ENCODE results near the gene NEURL4.
"Not testable (repeated sequence)": the region's sequence is repeated elsewhere in the genome, so short reads cannot be mapped to it uniquely, and the experiment has no call there.

Gene NEURL4

DNA sequence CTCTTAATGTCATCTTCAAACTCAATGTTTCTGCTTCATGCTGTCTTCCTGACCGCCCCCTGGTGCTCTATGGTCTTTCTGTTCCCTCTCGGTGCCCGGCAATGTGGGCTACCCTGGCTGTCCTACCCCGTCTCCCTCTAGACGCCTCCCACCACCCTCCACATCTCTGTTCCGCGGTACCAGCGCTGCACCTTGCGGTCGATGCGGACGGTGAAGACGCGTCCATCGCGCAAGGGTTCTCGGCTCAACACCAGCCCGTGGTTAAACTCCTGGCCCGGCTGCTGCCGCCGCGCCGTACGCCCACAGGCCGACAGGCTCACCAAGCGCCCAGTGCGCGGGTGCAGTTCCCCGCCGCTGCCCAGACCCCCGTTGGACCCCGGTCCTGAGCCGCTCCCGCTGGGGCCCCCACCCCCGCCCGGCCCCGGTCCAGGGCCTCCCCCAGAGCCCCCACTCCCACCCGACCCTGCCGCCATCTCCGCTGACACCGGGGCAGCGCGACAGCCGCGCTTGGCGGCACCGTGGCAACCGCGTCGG is at the start of gene NEURL4:
Gene NEURL4 (minus strand): TSS at position 496 of the 534 bp plus-strand sequence. CDS start 23 bp downstream, at position 473.
- peak in 4 of 6 experiments; percentile 46 to 71 (median 54) for DNase-seq

DNA sequence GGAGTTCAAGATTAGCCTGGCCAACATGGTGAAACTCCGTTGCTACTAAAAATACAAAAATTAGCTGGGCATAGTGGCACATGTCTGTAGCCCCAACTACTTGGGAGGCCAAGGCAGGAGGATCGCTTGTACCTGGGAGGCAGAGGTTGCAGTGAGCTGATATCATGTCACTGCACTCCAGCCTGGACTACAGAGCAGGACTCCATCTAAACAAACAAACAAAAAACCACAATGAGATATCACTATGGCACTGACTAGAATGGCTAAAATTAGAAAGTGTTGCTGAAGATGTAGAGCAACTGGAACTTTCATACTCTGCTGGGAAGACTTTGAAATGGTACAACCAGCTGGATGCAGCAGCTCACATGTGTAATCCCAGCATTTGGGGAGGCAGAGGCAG is 45.2 kb upstream of the NEURL4 start:
- DNase-seq, result no peak

DNA sequence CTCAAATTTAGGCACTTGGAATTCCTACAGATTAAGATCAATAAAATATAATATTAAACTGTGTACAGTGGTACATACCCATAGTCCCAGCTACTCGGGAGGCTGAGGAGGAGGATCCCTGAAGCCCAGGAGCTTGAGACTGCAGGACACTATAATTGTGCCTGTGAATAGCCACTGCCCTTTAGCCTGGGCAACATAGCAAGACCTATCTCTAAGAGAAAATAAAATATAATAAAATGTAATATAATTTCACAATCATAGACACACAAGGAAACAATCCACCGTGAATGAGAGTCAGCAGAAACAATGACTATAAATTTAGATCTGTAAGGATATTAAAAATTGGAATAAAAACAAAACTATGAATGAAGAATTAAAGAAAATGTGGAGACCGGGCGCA is 41.7 kb upstream of the NEURL4 start:
- no peak for DNase-seq

- DNase-seq, result no peak
These were observed 40.7 kb upstream of the NEURL4 start for GRCh38 chr17:7369825-7370224.

DNA sequence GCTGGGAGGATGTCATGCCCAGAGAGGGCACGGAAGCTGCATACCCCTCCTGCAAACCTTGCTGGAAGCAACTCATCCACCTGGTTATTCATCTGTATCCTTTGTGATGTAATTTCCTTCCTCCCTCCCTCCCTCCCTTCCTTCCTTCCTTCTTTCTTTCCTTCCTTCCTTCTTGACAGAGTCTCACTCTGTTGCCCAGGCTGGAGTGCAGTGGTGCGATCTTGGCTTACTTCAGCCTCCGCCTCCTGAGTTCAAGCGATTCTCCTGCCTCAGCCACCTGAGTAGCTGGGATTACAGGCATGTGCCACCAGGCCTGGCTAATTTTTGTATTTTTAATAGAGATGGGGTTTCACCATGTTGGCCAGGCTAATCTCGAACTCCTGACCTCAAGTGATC is 39.5 kb upstream of the NEURL4 start:
- not testable (repeated sequence) for DNase-seq

- DNase-seq, result no peak
These were observed 38.9 kb upstream of the NEURL4 start for GRCh38 chr17:7367918-7368598.

DNA sequence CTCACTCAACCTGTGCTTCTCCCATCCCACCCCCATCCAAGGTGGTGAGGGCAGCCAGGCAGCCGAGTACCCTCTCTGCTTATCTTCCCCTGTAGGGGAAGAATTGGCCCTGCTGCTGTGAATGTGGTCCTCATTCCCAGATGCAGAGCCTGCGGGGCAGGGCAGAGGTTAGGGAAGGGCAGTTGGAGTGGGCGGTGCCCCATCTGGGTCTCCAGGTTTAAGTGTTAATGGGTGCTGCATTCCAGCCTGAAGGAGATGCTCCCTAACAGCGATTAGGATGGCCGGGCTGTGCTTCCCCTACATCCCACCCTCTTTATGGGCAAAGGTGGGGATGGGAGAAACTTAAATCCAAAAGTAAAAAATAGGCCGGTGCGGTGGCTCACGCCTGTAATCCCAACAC is 37.9 kb upstream of the NEURL4 start:
- DNase-seq, result no peak

DNA sequence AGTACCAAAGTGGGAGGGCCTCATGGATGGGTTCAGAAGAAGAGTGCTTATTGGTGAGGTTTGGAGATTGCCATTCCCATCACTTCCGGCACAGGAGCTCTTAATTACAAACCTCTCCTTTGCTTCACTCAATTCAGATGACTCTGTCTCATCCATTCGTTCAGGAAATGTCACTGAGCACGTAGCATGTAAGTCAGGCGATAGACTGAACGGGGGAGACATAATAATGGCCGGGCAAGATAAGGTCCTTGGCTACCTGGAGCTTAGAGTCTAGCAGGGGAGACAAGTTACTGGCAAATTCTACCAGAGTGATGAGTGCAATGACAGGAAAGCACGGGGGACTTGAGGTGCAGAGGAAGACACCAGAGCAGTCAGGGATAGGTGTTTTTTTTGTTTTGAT is 36.8 kb upstream of the NEURL4 start:
- DNase-seq, result not testable (repeated sequence)

GRCh38 chr17:7363311-7363710 is 34.2 kb upstream of the NEURL4 start:
- DNase-seq, result no peak

DNA sequence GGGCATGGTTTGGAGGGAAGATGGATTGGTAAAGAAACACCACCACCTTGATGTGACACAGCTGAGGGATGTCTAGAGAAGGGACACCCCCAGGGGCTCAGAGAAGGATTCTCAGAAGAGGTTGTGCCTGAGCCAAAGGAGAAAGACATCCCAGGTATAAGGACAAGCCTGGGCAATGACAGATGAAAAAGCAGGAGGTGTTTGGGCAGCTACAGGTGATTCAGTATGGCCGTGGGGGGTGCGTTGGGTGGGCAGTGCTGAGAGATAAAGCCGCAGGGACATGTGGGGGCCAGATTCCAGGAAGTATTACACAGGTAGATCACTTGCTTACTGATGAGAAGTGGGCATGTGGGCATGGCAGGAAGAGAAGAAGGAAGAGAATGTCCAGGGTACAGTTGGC is 32.8 kb upstream of the NEURL4 start:
- DNase-seq, result no peak

GRCh38 chr17:7357381-7357780 is 28.2 kb upstream of the NEURL4 start:
- DNase-seq, result no peak

DNA sequence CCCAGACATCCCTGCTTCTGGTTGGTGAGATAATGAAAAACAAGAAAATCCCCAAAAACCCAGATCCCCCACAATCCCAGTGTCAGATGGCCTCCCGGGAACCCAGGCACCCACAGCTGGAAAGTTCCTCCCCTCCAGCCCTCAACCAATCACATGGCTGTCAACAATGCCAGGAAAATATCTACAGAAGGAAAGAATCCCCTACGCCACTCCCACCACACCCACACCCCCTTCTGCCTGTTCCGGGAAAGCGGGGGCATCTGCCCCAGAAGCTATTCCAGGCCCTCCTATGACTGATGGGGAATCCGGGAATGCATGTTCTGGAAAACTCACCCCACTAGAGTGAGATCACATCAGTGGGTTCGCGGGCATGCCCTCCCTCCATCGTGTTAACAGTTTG is 27.6 kb upstream of the NEURL4 start:
- no peak for DNase-seq

GRCh38 chr17:7356072-7356549 is 27.0 kb upstream of the NEURL4 start:
- peak; percentile 67 to 85 (median 76) for DNase-seq

GRCh38 chr17:7355573-7355972 is 26.4 kb upstream of the NEURL4 start:
- DNase-seq, result no peak

DNA sequence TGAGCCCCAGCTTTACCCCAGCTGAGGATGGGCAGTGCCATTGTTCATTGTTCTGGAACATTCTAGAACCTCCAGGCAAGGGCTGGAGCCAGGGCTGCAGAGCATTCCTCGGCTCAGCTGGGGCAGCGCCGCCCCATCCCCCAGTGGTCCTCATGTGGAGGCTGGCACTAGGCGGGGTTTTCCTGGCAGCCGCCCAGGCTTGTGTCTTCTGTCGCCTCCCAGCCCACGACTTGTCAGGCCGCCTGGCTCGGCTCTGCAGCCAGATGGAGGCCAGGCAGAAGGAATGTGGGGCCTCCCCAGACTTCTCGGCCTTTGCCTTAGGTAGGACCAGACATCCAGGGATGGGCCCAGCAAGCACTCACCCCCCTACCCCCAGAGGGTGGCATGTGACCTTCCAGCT is 25.9 kb upstream of the NEURL4 start, which contains the start of gene TMEM95:
Gene TMEM95 (plus strand): TSS at position 104 of the 400 bp plus-strand sequence. CDS start 49 bp downstream, at position 153.
- no peak for DNase-seq

- DNase-seq, result no peak
These were observed 25.2 kb upstream of the NEURL4 start for GRCh38 chr17:7354262-7354843.

- no peak for DNase-seq
These were observed 23.9 kb upstream of the NEURL4 start for GRCh38 chr17:7352910-7353635.

DNA sequence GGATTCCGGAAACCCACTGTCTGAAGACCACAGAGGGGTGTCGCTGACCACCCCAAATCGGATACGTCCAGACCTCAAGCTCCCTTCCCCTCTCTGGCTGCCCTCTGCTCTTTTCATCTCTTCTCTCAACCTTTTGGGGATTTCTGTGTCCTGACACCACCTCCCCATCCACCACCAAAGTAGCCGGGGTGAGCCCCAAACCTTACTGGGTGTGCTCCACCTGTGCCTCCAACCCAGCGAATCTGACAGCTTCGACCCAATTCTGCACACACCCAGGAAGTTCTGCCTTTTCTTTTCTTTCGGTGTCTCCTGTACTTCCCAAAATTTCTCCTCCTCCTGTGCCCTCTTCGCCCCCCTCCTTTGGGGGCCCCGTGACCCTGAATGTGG is 23.4 kb upstream of the NEURL4 start:
- no peak for DNase-seq

- DNase-seq, result peak; percentile 34 to 72 (median 63)
These were observed 22.7 kb upstream of the NEURL4 start, which contains the start of gene KCTD11 for GRCh38 chr17:7351665-7352502. KCTD11 (plus strand) TSS chr17:7352162.

GRCh38 chr17:7348478-7349242 is 19.5 kb upstream of the NEURL4 start:
- DNase-seq, result no peak

GRCh38 chr17:7347630-7348477 is 18.7 kb upstream of the NEURL4 start:
- DNase-seq, result no peak
